ENCODE data around the gene MYL7.
"Not testable (repeated sequence)": the region's sequence is repeated elsewhere in the genome, so short reads cannot be mapped to it uniquely, and the experiment has no call there.

The MYL7 gene

GRCh38 chr7:44131173-44132029, 9.7 kb downstream of the MYL7 start:
- no peak for DNase-seq (ENCODE audit: low spot score)

GRCh38 chr7:44128721-44129582, 12.2 kb downstream of the MYL7 start:
- DNase-seq (ENCODE audit: low spot score) = no peak

GRCh38 chr7:44127161-44127560, 14.0 kb downstream of the MYL7 start:
- DNase-seq (ENCODE audit: low spot score) = no peak

- not testable (repeated sequence) for DNase-seq (ENCODE audit: low spot score)
Measured at GRCh38 chr7:44126574-44126973, 14.6 kb downstream of the MYL7 start.

GRCh38 chr7:44124822-44125202, 16.3 kb downstream of the MYL7 start:
- DNase-seq (ENCODE audit: low spot score) = no peak

GRCh38 chr7:44123190-44124003, 17.7 kb downstream of the MYL7 start, which contains the start of gene POLD2:
Gene POLD2, minus strand, starts transcription at chr7:44123548. Its CDS starts 1,495 bp downstream, at chr7:44122053.
- peak; percentile 100 for DNase-seq (ENCODE audit: low spot score)

- no peak for DNase-seq (ENCODE audit: low spot score)
Measured at GRCh38 chr7:44122529-44122928, 18.6 kb downstream of the MYL7 start.

GRCh38 chr7:44121761-44122420, 19.2 kb downstream of the MYL7 start:
- DNase-seq (ENCODE audit: low spot score) = no peak

GRCh38 chr7:44120395-44120794, 20.7 kb downstream of the MYL7 start:
- DNase-seq (ENCODE audit: low spot score) = no peak

- DNase-seq (ENCODE audit: low spot score) = no peak
Measured at GRCh38 chr7:44119829-44120380, 21.2 kb downstream of the MYL7 start.

- DNase-seq (ENCODE audit: low spot score) = no peak
Measured at GRCh38 chr7:44117801-44118429, 23.2 kb downstream of the MYL7 start.

- no peak for DNase-seq (ENCODE audit: low spot score)
Measured at GRCh38 chr7:44116789-44117666, 24.1 kb downstream of the MYL7 start.

GRCh38 chr7:44116087-44116788, 24.9 kb downstream of the MYL7 start:
- DNase-seq (ENCODE audit: low spot score) = no peak

GRCh38 chr7:44114586-44115310, 26.4 kb downstream of the MYL7 start:
- no peak for DNase-seq (ENCODE audit: low spot score)

GRCh38 chr7:44113764-44114354, 27.3 kb downstream of the MYL7 start:
- no peak for DNase-seq (ENCODE audit: low spot score)

GRCh38 chr7:44112997-44113763, 28.0 kb downstream of the MYL7 start:
- DNase-seq (ENCODE audit: low spot score) = no peak
